ENCODE results near the gene MRAS.

Gene MRAS

GRCh38 chr3:138354376-138354775, 6.0 kb downstream of the MRAS start:
- DNase-seq (ENCODE audit: insufficient read length, low spot score) (no peak), FAIRE-seq (no peak)
- no peak for TF ChIP-seq POLR2A (IDR thresholded peaks at IDR 0.05; ENCODE audit: low read depth, low read length)

GRCh38 chr3:138355071-138355470, 6.7 kb downstream of the MRAS start:
- no peak for DNase-seq (ENCODE audit: insufficient read length, low spot score)
- no peak for FAIRE-seq
- no peak for TF ChIP-seq POLR2A (IDR thresholded peaks at IDR 0.05; ENCODE audit: low read depth, low read length)

- FAIRE-seq (no peak), DNase-seq (ENCODE audit: insufficient read length, low spot score) (no peak)
- TF ChIP-seq POLR2A (IDR thresholded peaks at IDR 0.05; ENCODE audit: low read depth, low read length) = no peak
Measured at GRCh38 chr3:138356730-138357405, 8.5 kb downstream of the MRAS start.

- DNase-seq (ENCODE audit: insufficient read length, low spot score) = no peak
- FAIRE-seq = no peak
- no peak for TF ChIP-seq POLR2A (IDR thresholded peaks at IDR 0.05; ENCODE audit: low read depth, low read length)
Measured at GRCh38 chr3:138359148-138359918, 11.0 kb downstream of the MRAS start.

GRCh38 chr3:138359919-138360868, 11.8 kb downstream of the MRAS start:
- no peak for DNase-seq (ENCODE audit: insufficient read length, low spot score)
- FAIRE-seq = no peak
- TF ChIP-seq POLR2A (IDR thresholded peaks at IDR 0.05; ENCODE audit: low read depth, low read length) = no peak

- no peak for FAIRE-seq
- no peak for TF ChIP-seq POLR2A (IDR thresholded peaks at IDR 0.05; ENCODE audit: low read depth, low read length)
- no peak for DNase-seq (ENCODE audit: insufficient read length, low spot score)
Measured at GRCh38 chr3:138360869-138361525, 12.6 kb downstream of the MRAS start.

- no peak for FAIRE-seq
Measured at GRCh38 chr3:138361561-138361971, 13.2 kb downstream of the MRAS start.

GRCh38 chr3:138362538-138362937, 14.2 kb downstream of the MRAS start:
- no peak for DNase-seq (ENCODE audit: insufficient read length, low spot score)
- TF ChIP-seq POLR2A (IDR thresholded peaks at IDR 0.05; ENCODE audit: low read depth, low read length) = no peak
- no peak for FAIRE-seq

More at GRCh38 chr3:138361561-138361971, 13.2 kb downstream of the MRAS start:
- DNase-seq (ENCODE audit: insufficient read length, low spot score) = no peak
- no peak for TF ChIP-seq POLR2A (IDR thresholded peaks at IDR 0.05; ENCODE audit: low read depth, low read length)

- FAIRE-seq = no peak
- TF ChIP-seq POLR2A (IDR thresholded peaks at IDR 0.05; ENCODE audit: low read depth, low read length) = no peak
- DNase-seq (ENCODE audit: insufficient read length, low spot score) = no peak
Measured at GRCh38 chr3:138363322-138363721, 14.9 kb downstream of the MRAS start.

- DNase-seq (ENCODE audit: insufficient read length, low spot score) (no peak), FAIRE-seq (no peak)
- no peak for TF ChIP-seq POLR2A (IDR thresholded peaks at IDR 0.05; ENCODE audit: low read depth, low read length)
Measured at GRCh38 chr3:138364356-138365252, 16.2 kb downstream of the MRAS start.

- no peak for FAIRE-seq
- no peak for TF ChIP-seq POLR2A (IDR thresholded peaks at IDR 0.05; ENCODE audit: low read depth, low read length)
- no peak for DNase-seq (ENCODE audit: insufficient read length, low spot score)
Measured at GRCh38 chr3:138365253-138365555, 16.8 kb downstream of the MRAS start.

GRCh38 chr3:138366006-138366759, 17.8 kb downstream of the MRAS start:
- TF ChIP-seq POLR2A (IDR thresholded peaks at IDR 0.05; ENCODE audit: low read depth, low read length) = no peak
- FAIRE-seq = no peak
- DNase-seq (ENCODE audit: insufficient read length, low spot score) = no peak
